WTC11 (cell line): ENCODE data around the gene AIG1.

Source experiments
- ATF2 ChIP-seq: sonication (generic); formaldehyde crosslinking; IDR thresholded peaks from 2 replicates; pipeline ENCODE4 v1.8.1; 2022; ENCODE audit warnings: low read depth, missing genetic modification reagents, borderline replicate concordance
- CTCF ChIP-seq: fragments of 200-600 bp; IDR thresholded peaks from 2 replicates; pipeline ENCODE4 v1.8.0; 2022; ENCODE audit warnings: antibody characterized with exemption
- ETV6 ChIP-seq: sonication (generic); formaldehyde crosslinking; IDR thresholded peaks from 2 replicates; pipeline ENCODE4 v1.8.1; 2022; ENCODE audit warnings: mild to moderate bottlenecking, missing genetic modification reagents
- MAX ChIP-seq: sonication (generic); formaldehyde crosslinking; IDR thresholded peaks from 2 replicates; pipeline ENCODE4 v1.8.0; 2022; ENCODE audit warnings: mild to moderate bottlenecking, missing genetic modification reagents
- NFE2L1 ChIP-seq: sonication (generic); formaldehyde crosslinking; IDR thresholded peaks from 2 replicates; pipeline ENCODE4 v1.8.1; 2023; ENCODE audit warnings: missing genetic modification reagents
- PREB ChIP-seq: sonication (generic); formaldehyde crosslinking; IDR thresholded peaks from 2 replicates; pipeline ENCODE4 v1.8.1; 2022; ENCODE audit warnings: mild to moderate bottlenecking, missing genetic modification reagents, moderate library complexity, borderline replicate concordance
- RELA ChIP-seq: sonication (generic); formaldehyde crosslinking; IDR thresholded peaks from 2 replicates; pipeline ENCODE4 v1.8.1; 2022; ENCODE audit warnings: missing genetic modification reagents, mild to moderate bottlenecking, borderline replicate concordance
- TEAD1 ChIP-seq: sonication (generic); formaldehyde crosslinking; IDR thresholded peaks from 2 replicates; pipeline ENCODE4 v1.8.0; 2022; ENCODE audit warnings: mild to moderate bottlenecking, missing genetic modification reagents
- TEAD4 ChIP-seq: sonication (generic); formaldehyde crosslinking; IDR thresholded peaks from 2 replicates; pipeline ENCODE4 v1.8.0; 2022; ENCODE audit warnings: mild to moderate bottlenecking, missing genetic modification reagents
- ZBTB21 ChIP-seq: sonication (generic); formaldehyde crosslinking; IDR thresholded peaks from 2 replicates; pipeline ENCODE4 v1.8.1; 2023; ENCODE audit warnings: mild to moderate bottlenecking, missing genetic modification reagents, borderline replicate concordance
- ZNF512 ChIP-seq: sonication (generic); formaldehyde crosslinking; IDR thresholded peaks from 2 replicates; pipeline ENCODE4 v1.8.1; 2022; ENCODE audit warnings: missing genetic modification reagents, borderline replicate concordance

GRCh38 chr6:143331362-143331761, 270.7 kb downstream of the AIG1 start:
- TF ChIP-seq ETV6 (CRISPR knock-in tag), result no peak
- no peak for TF ChIP-seq NFE2L1 (CRISPR knock-in tag)
- no peak for TF ChIP-seq CTCF
- no peak for TF ChIP-seq ZBTB21
- TF ChIP-seq ATF2 (CRISPR knock-in tag), result no peak
- TF ChIP-seq MAX (CRISPR knock-in tag), result no peak
- no peak for TF ChIP-seq TEAD4 (CRISPR knock-in tag)
- TF ChIP-seq PREB (CRISPR knock-in tag), result no peak
- no peak for TF ChIP-seq ZNF512 (CRISPR knock-in tag)
- TF ChIP-seq RELA (CRISPR knock-in tag), result no peak
- TF ChIP-seq TEAD1 (CRISPR knock-in tag), result no peak
